Measurements from ENCODE around the gene RAPGEF5.

GRCh38 chr7:22267930-22268615 lies 88.9 kb downstream of the RAPGEF5 start:
- TF ChIP-seq CTCF (IDR thresholded peaks at IDR 0.05; ENCODE audit: low read depth, low read length, missing input control) (no peak), HNF4A (conservative IDR thresholded peaks at IDR 0.05) (no peak), TAF1 (conservative IDR thresholded peaks at IDR 0.05) (no peak), YY1 (IDR thresholded peaks at IDR 0.05) (no peak), RXRA (IDR thresholded peaks at IDR 0.05) (no peak), GABPA (IDR thresholded peaks at IDR 0.05 in 1 of 2, conservative IDR thresholded peaks at IDR 0.05 in 1 of 2) (no peak)
